KG1 (cell line): ENCODE results near the gene NDUFS5.
"Not testable (repeated sequence)": the region's sequence is repeated elsewhere in the genome, so short reads cannot be mapped to it uniquely, and the experiment has no call there.

ENCODE experiments used
- DNase-seq: peaks from one replicate; lab custom pipeline; 2025; lab: John Stamatoyannopoulos, UW

Gene NDUFS5

DNA sequence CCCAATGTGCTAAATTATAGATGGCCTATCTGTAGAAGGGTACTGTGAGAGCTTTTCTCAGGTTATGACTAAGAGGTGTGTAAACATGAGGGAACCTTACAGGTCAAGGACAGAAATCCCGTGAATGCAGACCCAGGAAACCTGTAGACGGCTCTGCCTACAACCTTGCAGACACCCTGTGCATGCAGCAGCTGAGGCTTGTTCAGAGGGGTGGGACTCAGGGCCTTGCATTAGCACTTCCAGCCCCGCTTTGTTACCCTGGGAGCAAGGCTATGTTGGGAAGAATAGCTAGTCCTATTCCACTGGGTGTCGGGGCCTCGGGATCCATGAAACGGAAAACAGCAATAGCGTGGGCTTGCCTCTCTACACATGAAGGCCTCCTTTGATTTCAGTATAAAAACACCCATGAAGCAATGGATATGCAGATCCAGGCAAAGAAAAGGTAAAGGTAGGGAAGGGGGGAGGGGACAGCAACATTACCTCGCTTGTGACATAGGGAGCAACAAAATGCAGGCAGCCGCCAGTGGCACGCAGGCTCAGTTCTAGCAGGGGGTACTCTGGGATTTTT, 9.5 kb upstream of the NDUFS5 start:
- no peak for DNase-seq

DNA sequence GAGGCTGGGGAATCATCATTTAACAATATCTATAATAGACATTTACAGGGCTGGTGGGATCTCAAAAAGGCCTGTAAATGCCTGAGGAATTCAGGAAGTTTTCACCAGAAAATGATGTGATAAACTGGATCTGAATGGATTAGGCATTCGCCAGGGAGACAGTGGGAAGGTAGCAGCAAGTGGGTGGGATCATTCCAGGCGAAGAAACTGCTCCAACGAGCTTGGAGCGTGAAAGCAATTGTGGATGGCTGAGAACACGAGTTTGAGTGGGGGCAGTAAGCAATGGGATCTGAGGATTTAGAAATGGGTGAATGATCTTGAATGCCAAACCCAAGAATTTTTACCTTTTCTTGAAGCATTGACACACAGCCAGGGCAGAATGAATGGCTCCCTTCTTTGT, 8.9 kb upstream of the NDUFS5 start:
- DNase-seq = no peak

DNA sequence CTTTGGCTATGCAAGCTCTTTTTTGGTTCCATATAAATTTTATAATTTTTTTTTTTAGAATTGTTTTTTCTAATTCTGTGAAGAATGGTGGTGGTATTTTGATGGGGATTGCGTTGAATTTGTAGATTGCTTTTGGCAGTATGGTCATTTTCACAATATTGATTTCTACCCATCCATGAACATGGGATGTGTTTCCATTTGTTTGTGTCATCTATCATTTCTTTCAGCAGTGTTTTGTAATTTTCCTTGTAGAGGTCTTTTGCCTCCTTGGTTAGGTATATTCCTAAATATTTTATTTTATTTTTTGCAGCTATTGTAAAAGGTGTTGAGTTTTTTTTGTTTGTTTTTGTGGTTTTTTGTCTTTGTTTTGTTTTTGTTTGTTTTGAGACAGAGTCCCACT, 5.7 kb upstream of the NDUFS5 start:
- DNase-seq = not testable (repeated sequence)

DNA sequence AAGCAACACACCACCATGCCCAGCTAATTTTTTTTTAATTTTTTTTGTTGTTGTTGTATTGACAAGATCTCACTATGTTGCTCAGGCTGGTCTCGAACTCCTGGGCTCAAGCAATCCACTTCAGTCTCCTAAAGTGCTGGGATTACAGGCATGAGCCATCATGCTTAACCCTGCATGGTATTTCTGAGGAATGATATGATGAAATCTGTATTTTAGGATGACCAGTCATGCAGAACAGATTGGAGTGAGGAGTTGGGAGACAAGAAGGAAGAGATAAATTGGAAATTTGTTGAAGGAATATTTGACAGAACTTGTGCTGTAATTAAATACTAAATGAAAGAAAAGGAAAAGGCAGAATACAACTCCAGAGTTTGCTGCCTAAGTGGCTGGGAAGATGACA, 4.7 kb upstream of the NDUFS5 start:
- DNase-seq = no peak

DNA sequence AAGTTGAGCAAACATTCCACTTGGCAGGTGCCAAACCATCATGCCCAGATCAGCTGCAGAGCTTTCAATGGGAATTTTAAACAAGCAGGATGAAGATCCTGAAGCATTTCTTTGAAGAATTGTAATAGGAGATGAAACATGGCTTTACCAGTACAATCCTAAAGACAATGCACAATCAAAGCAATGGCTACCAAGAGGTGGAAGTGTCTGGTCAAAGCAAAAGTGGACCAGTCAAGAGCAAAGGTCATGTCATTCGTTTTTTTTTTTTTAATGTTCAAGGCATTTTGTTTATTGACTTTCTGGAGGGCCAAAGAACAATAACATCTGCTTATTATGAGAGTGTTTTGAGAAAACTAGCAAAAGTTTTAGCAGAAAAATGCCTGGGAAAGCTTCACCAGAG, 3.0 kb upstream of the NDUFS5 start:
- DNase-seq = no peak

DNA sequence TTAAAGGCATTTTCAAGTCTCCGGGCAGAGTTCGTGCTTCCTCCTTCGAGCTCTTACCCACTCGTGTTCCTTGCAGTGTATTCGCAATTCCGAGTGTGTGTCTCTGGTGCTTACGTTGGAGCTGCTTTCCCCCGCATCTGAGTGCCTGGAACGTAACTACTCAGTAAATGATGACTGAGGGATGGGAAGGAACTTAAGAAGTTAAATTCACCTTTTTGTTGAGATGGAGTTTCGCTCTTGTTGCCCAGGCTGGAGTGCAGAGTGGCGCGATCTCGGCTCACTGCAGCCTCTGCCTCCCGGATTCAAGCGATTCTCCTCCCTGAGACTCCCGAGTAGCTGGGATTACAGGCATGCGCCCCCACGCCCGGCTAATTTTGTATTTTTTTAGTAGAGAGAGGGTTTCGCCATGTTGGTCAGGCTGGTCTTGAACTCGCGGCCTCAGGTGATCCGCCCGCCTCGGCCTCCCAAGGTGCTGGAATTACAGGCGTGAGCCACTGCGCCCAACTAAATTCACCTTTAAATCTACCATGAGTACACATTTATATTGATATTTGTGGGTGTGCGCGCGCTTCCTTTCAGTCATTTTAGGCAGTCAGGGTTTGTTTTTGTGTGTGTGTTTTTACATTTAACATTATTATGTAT, 837 bp downstream of the NDUFS5 start:
- DNase-seq = no peak

DNA sequence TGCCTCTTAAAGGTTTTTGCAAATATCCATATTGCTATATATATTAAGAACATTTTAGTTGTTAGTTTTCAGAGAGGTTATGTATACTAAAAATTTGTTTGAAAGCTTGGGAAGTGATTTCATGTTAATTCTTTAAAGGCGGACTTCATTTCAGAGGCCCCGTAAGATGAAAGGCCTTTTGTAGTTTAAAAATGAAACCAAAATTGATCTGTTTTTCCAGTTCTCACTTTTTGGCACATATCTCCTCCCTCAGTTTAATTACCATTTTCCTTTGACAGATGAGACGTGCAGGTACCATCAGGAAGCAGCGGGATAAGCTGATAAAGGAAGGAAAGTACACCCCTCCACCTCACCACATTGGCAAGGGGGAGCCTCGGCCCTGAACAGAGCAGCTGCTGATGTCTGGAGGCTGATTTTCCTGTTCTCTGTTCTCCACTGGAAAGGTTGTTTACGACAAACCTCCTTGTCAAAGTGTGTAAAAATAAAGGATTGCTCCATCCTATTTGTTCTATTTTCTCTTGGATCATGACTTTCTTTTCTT, 8.0 kb downstream of the NDUFS5 start:
- DNase-seq = no peak

DNA sequence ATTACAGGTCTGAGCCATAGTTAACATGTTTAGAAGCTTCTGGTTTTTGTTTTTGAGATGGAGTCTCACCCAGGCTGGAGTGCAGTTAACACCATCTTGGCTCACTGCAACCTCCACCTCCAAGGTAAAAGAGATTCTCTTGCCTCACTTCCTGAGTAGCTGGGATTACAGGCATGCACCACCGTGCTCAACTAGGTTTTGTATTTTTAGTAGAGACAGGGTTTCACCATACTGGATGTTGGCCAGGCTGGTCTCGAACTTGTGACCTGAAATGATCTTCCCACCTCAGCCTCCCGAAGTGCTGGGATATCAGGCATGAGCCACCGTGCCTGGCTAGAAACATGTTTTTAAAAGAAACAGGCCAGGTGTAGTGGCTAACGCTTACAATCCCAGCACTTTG, 10.5 kb downstream of the NDUFS5 start:
- no peak for DNase-seq

DNA sequence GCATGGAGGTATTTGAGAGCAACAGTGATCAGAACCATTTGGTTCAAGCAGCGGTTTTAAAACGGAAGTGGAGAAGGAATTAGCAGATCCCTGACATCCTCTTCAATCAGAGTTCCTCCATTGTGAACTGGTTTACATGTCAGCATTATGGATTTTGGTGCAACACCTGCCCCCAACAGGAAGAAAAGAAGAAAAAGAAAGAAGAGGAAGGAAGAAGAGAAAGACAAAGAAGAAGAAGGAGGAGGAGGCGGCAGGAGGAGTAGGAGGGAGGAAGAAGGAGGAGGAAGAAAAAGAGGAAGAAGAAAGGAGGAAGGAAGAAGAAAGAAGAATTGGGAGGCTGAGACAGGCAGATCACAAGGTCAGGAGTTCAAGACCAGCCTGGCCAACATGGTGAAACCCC, 17.4 kb downstream of the NDUFS5 start:
- DNase-seq = no peak

DNA sequence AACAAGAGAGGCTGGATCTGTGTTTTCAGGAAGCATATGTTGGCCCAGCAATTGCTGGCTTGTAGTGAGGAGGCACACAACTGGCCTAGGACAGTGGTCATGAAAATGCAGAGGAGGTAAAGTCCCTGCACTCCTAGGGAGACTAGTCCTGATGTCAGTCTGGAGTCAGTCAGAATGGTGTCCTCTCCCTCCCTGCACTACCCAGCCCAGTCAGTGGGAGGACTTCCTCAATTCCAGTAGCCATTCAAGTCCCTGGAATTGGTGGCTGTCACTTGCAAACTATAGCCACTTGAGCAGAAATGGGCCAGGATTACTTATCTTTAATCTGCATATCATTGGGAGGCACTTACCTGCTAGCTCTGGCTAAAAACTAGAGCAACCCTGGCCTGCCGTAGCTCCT, 18.6 kb downstream of the NDUFS5 start:
- no peak for DNase-seq

DNA sequence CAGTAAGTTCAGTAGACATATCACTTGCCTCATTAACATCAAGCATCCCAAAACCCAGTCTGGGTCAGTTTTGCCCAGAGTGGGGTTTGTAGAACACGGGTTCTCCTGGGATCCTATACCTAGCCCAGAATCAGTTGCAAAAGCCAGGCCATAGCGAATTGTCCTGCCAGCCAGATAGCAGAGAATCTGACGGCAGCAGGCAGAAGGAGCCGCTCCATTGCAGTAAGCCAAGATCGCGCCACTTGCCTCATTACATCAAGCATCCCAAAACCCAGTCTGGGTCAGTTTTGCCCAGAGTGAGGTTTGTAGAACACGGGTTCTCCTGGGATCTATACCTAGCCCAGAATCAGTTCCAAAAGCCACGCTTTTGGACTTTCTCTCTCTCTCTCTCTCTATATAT, 19.1 kb downstream of the NDUFS5 start:
- no peak for DNase-seq

DNA sequence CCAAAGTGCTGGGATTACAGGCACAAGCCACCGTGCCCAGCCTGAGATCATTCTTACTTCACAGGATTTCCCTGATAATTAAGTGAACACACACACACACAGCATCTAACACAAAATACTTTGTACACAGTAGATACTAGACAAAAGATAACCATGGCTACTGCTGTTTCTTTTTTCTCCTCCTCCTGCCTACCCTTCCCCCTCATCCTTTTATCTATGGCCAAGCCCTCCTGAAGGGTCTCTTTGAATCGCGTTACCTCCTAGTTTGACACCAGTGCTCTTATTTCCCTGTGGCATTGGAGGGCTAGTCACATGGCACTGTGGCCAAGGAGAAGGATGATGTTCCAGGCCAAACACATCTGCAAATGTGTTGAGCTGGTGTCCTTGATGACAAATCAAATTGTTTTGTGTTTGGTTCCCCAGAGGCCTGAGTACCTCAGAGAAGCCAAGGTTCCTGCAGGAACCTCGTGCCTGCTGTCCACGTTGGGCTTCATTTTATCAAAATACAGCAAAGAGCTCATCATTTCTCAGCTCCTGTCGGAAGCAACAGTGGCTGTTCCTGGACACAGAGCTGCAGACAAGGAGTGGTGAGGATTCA, 20.6 kb downstream of the NDUFS5 start:
- no peak for DNase-seq

DNA sequence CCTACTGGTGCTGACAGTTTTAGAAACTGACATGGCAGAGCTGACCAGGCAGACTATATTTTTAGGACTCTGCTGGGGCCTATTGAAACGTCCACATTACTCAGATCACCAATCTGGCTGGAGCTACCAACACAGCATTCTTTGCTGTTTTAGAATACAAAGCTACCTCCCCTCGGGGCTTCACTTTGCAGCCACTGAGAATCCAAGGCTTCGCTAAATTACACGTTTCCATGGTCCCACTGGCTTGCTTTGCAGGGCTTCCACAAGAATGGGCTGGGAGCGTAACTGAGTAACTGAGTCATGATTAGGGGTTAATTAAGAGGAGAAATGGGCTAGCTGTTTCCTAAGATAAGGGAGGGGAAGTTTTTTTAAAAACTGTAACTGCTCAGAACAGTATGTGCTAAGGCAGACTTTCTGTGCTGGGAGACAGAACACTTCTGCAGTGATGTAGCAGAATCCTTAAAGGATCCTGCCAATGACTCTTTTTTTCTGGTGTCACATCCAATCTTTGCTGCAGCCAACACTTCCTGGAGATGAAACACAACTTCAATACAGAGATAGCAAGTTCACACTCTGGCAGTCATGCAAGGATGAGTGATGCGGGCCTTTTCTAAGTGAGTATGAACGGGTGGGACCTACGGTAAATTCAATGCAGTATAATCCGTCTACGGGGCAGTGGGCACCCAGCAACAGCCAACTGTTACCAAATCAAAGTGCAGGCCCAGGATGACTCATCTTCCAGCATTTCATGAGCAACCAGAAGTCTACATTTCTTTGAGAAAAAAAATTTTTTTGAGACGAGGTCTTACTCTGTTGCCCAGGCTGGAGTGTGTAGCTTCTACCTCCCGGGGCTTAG, 21.5 kb downstream of the NDUFS5 start:
- no peak for DNase-seq

DNA sequence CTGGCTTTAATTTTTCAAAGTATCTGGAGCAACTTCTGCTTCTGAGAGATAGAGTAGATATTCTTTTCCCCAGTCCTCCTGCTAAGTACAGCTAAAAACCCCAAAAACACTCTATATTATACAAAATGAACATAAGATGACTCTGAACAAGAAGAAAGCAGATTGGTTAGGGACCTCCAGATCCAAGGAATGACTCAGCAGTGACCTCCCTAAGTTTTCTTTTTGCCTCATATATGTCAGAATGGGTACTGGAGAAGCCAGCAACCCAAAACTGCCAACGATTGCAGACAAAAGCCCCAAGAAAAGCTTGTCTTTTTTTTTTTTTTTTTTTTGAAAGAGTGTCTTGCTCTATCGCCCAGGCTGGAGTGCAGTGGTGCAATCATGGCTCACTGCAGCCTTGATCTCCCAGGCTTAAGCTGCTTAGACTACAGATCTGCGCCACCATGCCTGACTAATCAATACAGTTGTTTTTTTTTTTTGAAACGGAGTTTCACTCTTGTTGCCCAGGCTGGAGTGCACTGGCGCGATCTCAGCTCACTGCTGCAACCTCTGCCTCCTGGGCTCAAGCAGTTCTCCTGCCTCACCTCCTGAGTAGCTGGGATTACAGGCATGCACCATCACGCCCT, 22.7 kb downstream of the NDUFS5 start:
- no peak for DNase-seq

DNA sequence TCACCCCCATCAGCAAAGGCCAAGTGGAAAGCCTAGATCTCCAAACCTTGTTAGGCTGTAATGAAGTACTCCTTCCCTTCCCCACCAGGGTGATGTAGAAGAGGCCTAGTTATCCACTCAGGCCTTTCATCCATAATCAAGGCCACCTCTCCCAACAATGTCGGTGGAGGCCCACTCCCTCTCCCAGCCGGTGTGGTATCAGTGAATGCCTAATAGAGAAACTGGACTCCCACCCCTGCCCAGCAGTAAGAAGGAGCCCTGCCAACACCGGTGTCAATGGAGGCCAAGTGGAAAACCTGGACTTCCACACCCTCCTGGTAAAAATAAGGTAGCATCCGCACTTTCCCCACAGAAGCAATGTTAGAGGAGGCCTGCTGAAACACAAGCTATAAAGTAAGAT, 23.9 kb downstream of the NDUFS5 start:
- no peak for DNase-seq

DNA sequence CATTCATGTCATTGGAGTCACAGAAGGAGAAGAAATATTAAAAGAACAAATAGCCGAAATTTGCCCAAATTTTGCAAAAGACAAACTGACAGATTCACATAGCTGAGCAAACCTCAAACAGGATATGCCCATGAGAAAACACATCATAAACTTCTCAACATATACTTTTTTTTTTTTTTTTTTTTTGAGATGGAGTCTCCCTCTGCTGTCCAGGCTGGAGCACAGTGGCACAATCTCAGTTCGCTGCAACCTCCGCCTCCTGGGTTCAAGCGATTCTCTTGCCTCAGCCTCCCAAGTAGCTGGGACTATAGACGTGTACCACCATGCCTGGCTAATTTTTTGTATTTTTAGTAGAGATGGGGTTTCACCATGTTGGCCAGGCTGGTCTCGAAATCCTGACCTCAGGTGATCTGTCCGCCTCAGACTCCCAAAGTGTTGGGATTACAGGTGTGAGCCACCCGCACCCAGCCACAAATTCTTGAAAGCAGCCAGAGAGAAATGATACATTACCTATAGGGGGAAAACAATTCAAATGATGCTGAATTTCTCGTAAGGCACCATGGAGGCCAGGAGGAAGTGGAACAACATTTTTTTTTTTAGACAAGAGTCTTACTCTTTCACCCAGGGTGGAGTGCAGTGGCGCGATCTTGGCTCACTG, 25.2 kb downstream of the NDUFS5 start:
- DNase-seq = not testable (repeated sequence)

DNA sequence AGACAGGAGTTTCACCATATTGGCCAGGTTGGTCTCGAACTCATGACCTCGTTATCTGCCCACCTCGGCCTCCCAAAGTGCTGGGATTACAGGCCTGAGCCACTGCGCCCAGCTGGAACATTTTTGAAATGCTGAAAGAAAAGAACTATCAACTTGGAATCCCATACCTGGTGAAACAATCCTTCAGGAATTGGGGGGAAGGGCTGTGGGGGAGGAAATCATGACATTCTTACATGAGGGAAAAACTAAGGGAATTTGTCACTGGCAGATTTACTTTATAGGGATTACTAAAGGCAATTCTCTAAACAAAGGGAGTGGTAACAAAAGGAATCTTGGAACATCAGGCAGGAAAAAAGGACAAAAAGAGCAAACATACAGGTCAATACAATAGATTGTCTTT, 25.8 kb downstream of the NDUFS5 start:
- DNase-seq = no peak

DNA sequence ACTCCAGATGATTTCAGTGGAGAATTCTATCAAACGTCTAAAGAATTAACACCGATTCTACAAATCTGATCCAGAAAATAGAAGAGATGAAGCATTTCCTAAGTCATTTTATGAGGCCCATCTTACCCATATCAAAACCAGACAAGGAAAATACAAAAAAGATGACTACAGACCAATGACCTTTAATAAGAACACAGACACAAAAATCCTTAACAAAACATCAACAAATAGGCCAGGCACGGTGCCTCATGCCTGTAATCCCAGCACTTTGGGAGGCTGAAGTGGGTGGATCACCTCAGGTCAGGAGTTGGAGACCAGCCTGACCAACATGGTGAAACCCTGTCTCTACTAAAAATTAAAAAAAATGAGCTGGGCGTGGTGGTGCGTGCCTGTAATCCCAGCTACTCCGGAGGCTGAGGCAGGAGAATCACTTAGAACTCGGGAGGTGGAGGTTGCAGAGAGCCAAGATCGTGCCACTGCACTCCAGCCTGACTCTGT, 29.1 kb downstream of the NDUFS5 start:
- not testable (repeated sequence) for DNase-seq

DNA sequence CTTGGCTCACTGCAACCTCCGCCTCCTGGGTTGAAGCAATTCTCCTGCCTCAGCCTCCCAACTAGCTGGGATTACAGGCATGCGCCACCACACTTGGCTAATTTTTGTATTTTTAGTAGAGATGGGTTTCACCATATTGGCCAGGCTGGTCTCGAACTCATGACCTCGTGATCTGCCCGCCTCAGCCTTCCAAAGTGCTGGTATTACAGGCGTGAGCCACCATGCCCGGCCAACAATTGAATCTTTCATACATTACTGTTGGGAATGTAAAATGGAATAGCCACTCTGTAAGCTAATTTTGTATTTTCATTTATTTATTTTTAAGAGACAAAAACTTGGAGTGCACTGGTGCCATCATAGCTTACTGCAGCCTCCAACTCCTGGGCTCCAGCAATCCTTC, 35.4 kb downstream of the NDUFS5 start:
- not testable (repeated sequence) for DNase-seq

DNA sequence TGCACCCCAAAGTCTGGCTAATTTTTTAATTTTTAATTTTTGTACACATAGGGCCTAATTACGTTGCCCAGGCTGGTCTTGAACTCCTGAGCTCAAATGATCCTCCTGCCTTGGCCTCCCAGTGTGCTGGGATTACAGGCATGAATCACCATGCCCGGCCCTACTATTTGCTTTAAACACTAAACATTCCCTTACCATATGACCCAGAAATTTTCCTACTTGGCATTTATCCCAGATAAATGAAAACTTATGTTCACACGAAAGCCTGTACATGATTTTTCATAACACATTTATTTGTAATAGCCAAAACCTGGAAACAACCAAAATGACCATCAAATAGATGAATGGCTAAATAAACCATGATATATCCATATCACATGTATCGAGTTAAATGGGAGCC, 35.8 kb downstream of the NDUFS5 start:
- no peak for DNase-seq

DNA sequence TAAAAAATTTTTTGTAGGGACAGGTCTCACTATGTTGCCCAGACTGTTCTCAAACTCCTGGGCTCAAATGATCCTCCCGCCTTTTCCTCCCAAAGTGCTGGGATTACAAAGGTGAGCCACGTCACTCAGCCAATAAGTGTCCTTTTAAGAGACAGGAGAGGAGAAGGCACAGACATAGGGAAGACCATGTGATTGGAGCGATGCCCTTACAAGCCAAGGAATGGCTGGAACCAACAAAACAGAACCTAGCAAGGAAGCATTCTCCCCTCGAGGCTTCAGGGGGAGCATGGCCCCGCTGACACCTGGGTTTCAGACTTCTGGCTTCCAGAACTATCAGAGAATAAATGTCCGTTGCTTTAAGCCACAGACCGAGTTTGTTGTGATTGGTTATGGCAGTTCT, 37.0 kb downstream of the NDUFS5 start:
- no peak for DNase-seq

DNA sequence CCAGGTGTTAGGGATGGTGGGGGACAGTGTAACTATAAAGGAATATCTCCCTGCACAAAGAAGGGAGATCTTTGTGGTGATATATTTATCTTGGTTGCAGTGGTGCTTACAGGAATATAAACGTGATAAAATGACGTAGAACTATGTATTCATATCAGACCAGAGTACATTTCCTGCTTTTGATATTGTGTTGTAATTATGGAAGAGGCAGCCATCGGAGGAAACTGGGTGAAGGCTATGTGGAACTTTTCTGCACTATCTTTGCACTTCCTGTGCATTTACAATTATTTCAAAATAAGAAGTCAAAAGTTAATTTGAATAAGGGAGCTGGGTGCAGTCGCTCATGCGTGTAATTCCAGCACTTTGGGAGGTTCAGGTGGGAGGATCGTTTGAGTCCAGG, 37.6 kb downstream of the NDUFS5 start:
- no peak for DNase-seq
